Nephron (organoid): ENCODE data around the gene CCIN.

Experiments
- H3K27ac Mint-ChIP-seq, 3 experiments: 2 replicates each; pipeline ENCODE4 v1.8.0; 2020; ENCODE audit warnings: mixed read lengths in 3 of 3, mild to moderate bottlenecking in 2 of 3, moderate library complexity in 1 of 3
- H3K27me3 Mint-ChIP-seq: 2 replicates; pipeline ENCODE4 v1.8.0; 2021; ENCODE audit warnings: low read depth, mild to moderate bottlenecking, moderate library complexity, mixed read lengths
- H3K36me3 Mint-ChIP-seq: 2 replicates; pipeline ENCODE4 v1.8.0; 2020; ENCODE audit warnings: low read depth, mixed read lengths
- H3K4me1 Mint-ChIP-seq: 2 replicates; pipeline ENCODE4 v1.8.0; 2020; ENCODE audit warnings: mixed read lengths
- H3K4me3 Mint-ChIP-seq, 3 experiments: 2 replicates each; pipeline ENCODE4 v1.8.0; 2020; ENCODE audit warnings: mild to moderate bottlenecking in 3 of 3, mixed read lengths in 3 of 3, moderate library complexity in 2 of 3
- H3K9me3 Mint-ChIP-seq: 2 replicates; pipeline ENCODE4 v1.8.0; 2020; ENCODE audit warnings: mixed read lengths
- CTCF ChIP-seq, 3 experiments: fragments of 200-600 bp; sonication (generic); IDR thresholded peaks; one replicate each; pipeline ENCODE4 v1.5.0; 2021; ENCODE audit warnings: antibody characterized with exemption in 3 of 3; ENCODE audit not compliant: unreplicated experiment in 3 of 3

Gene CCIN

GRCh38 chr9:36213989-36214388, 44.8 kb downstream of the CCIN start:
- Mint-ChIP-seq H3K27ac (no peak overlapping the region), H3K4me1 (peaks cover 8% of the 10 kb centered on the region), H3K36me3 (peaks cover 76% of the 10 kb centered on the region), H3K4me3 (no peak overlapping the region), H3K27me3 (no peaks in the 10 kb centered on the region), H3K9me3 (no peaks in the 10 kb centered on the region)
- TF ChIP-seq CTCF (IDR thresholded peaks at IDR 0.05; ENCODE audit: unreplicated experiment in 3 of 3) = no peak

- no peaks in the 10 kb centered on the region for H3K9me3 Mint-ChIP-seq
- no peaks in the 10 kb centered on the region for H3K27me3 Mint-ChIP-seq
- H3K4me3 Mint-ChIP-seq = no peak overlapping the region
- H3K4me1 Mint-ChIP-seq = peaks cover 8% of the 10 kb centered on the region
- H3K36me3 Mint-ChIP-seq = peaks cover 76% of the 10 kb centered on the region
- TF ChIP-seq CTCF (IDR thresholded peaks at IDR 0.05; ENCODE audit: unreplicated experiment in 3 of 3) = no peak
- H3K27ac Mint-ChIP-seq = peak overlapping the region; percentile 24 to 64 (median 49)
These were observed 45.4 kb downstream of the CCIN start for GRCh38 chr9:36214571-36214970.

GRCh38 chr9:36217256-36217968, 48.2 kb downstream of the CCIN start:
- Mint-ChIP-seq H3K9me3 (peaks cover under 1% of the 10 kb centered on the region), H3K4me3 (no peak overlapping the region)

GRCh38 chr9:36218011-36218410, 48.8 kb downstream of the CCIN start:
- Mint-ChIP-seq H3K36me3 (peaks cover 74% of the 10 kb centered on the region), H3K27me3 (no peaks in the 10 kb centered on the region), H3K27ac (peak overlapping the region in 1 of 3 experiments; percentile 4), H3K9me3 (peaks cover 7% of the 10 kb centered on the region), H3K4me1 (peaks cover 8% of the 10 kb centered on the region), H3K4me3 (no peak overlapping the region)
- TF ChIP-seq CTCF (IDR thresholded peaks at IDR 0.05; ENCODE audit: unreplicated experiment in 3 of 3) = no peak

More at GRCh38 chr9:36217256-36217968, 48.2 kb downstream of the CCIN start:
- Mint-ChIP-seq H3K27ac (peak overlapping the region in 2 of 3 experiments; percentile 10 to 15), H3K27me3 (no peaks in the 10 kb centered on the region), H3K4me1 (peaks cover 8% of the 10 kb centered on the region), H3K36me3 (peaks cover 74% of the 10 kb centered on the region)
- no peak for TF ChIP-seq CTCF (IDR thresholded peaks at IDR 0.05; ENCODE audit: unreplicated experiment in 3 of 3)

- Mint-ChIP-seq H3K27ac (peak overlapping the region in 1 of 3 experiments; percentile 4), H3K9me3 (peaks cover 10% of the 10 kb centered on the region), H3K4me3 (no peak overlapping the region), H3K4me1 (peaks cover 8% of the 10 kb centered on the region), H3K27me3 (no peaks in the 10 kb centered on the region), H3K36me3 (peaks cover 75% of the 10 kb centered on the region)
- TF ChIP-seq CTCF (IDR thresholded peaks at IDR 0.05; ENCODE audit: unreplicated experiment in 3 of 3) = no peak
These were observed 49.3 kb downstream of the CCIN start for GRCh38 chr9:36218411-36218901.
